H1 (cell line): ENCODE results near the gene DEFB119. TPM values are rescaled to one million over a fixed set of nuclear protein-coding genes. Genes with fewer than 3 reads are reported as not detected.

ENCODE experiments used
- CTCF ChIA-PET: fragments of 300-600 bp; sonication (Branson Sonifier 250); formaldehyde crosslinking; loops from one replicate; lab custom pipeline; 2021; ENCODE audit not compliant: partially characterized antibody; lab: Charles Lee
- POLR2A ChIA-PET: fragments of 300-600 bp; sonication (Branson Sonifier 250); formaldehyde crosslinking; loops from one replicate; lab custom pipeline; 2021; ENCODE audit warnings: inconsistent platforms; ENCODE audit not compliant: partially characterized antibody; lab: Charles Lee
- DNase-seq, 2 experiments: peaks; one replicate each; pipeline versions ENCODE4 v3.0.0 to v3.0.0-alpha.2; 2010 to 2022; ENCODE audit warnings: low spot score in 2 of 2, low read depth in 1 of 2, mixed read lengths in 1 of 2
- FAIRE-seq: peaks from 2 replicates; lab custom pipeline; 2011; peaks lifted over from hg19 to GRCh38; lab: Jason Lieb, UNC
- H2AFZ ChIP-seq: 2 replicates; pipeline ENCODE4 v1.8.1; 2012; ENCODE audit warnings: low read length, inconsistent platforms
- H2AK5ac ChIP-seq: 2 replicates; pipeline ENCODE4 v1.6.1; 2013; ENCODE audit warnings: low read depth, low read length
- H2BK120ac ChIP-seq: replicated peaks from 2 replicates; pipeline ENCODE3; 2013; ENCODE audit warnings: low read depth, low read length, inconsistent platforms
- H2BK12ac ChIP-seq: 2 replicates; pipeline ENCODE4 v1.6.1; 2013; ENCODE audit warnings: low read depth, low read length
- H2BK15ac ChIP-seq: 2 replicates; pipeline ENCODE4 v1.6.1; 2013; ENCODE audit warnings: low read length
- H2BK20ac ChIP-seq: 2 replicates; pipeline ENCODE4 v1.6.1; 2013; ENCODE audit warnings: low read length
- H2BK5ac ChIP-seq: 2 replicates; pipeline ENCODE4 v1.6.1; 2013; ENCODE audit warnings: low read depth, low read length
- H3K14ac ChIP-seq: 2 replicates; pipeline ENCODE4 v1.6.1; 2013; ENCODE audit warnings: inconsistent platforms; ENCODE audit not compliant: insufficient read length
- H3K18ac ChIP-seq: 2 replicates; pipeline ENCODE4 v1.6.1; 2013; ENCODE audit warnings: low read length; ENCODE audit errors: extremely low read depth
- H3K23ac ChIP-seq: 2 replicates; pipeline ENCODE4 v1.6.1; 2013; ENCODE audit warnings: inconsistent platforms; ENCODE audit not compliant: insufficient read length
- H3K23me2 ChIP-seq: 2 replicates; pipeline ENCODE4 v1.6.1; 2013; ENCODE audit warnings: low read depth, low read length
- H3K27ac ChIP-seq: 2 replicates; pipeline ENCODE4 v1.6.1; 2011; ENCODE audit warnings: low read depth, low read length, inconsistent platforms
- H3K27me3 ChIP-seq, 4 experiments: replicated peaks in 1 of 4; 1 replicate in 1 of 4; 2 replicates in 3 of 4; pipeline versions ENCODE4 v1.6.1 to v1.8.1; 2011 to 2013; ENCODE audit warnings: low read length in 3 of 4, mild to moderate bottlenecking in 3 of 4, inconsistent platforms in 2 of 4, mixed read lengths in 2 of 4, moderate library complexity in 1 of 4; ENCODE audit not compliant: control insufficient read depth in 3 of 4, insufficient read depth in 3 of 4; ENCODE audit errors: extremely low read depth in 1 of 4
- H3K36me3 ChIP-seq, 4 experiments: 2 replicates each; pipeline versions ENCODE4 v1.6.1 to v1.8.1; 2011 to 2013; ENCODE audit warnings: mild to moderate bottlenecking in 4 of 4, low read length in 3 of 4, moderate library complexity in 2 of 4, control low read depth in 1 of 4, inconsistent platforms in 1 of 4; ENCODE audit not compliant: insufficient read depth in 4 of 4, control insufficient read depth in 2 of 4
- H3K4ac ChIP-seq: replicated peaks from 2 replicates; pipeline ENCODE3; 2013; ENCODE audit warnings: low read length, low read depth, mixed read lengths, inconsistent platforms; ENCODE audit not compliant: insufficient read length
- H3K4me1 ChIP-seq, 4 experiments: replicated peaks in 1 of 4; 1 replicate in 1 of 4; 2 replicates in 3 of 4; pipeline versions ENCODE4 v1.6.1 to v1.8.1; 2011 to 2013; ENCODE audit warnings: low read length in 3 of 4, inconsistent platforms in 2 of 4, mixed read lengths in 1 of 4; ENCODE audit not compliant: insufficient read depth in 4 of 4, control insufficient read depth in 3 of 4
- H3K4me2 ChIP-seq, 2 experiments: 2 replicates each; pipeline versions ENCODE4 v1.6.1 to v1.8.1; 2011 to 2013; ENCODE audit warnings: low read depth in 2 of 2, low read length in 2 of 2, control low read depth in 1 of 2, inconsistent platforms in 1 of 2, mild to moderate bottlenecking in 1 of 2; ENCODE audit not compliant: insufficient read depth in 1 of 2
- H3K4me3 ChIP-seq, 4 experiments: fragments of 200-600, 300-600 bp in 1 of 4; sonication (generic), shearing (Covaris generic), sonication (Bioruptor Twin) in 1 of 4; 2 replicates each; pipeline versions ENCODE4 v1.5.1 to v1.8.1; 2011 to 2016; ENCODE audit warnings: low read length in 4 of 4, low read depth in 3 of 4, control low read depth in 2 of 4, inconsistent platforms in 2 of 4, mild to moderate bottlenecking in 2 of 4, mixed read lengths in 1 of 4, moderate library complexity in 1 of 4; ENCODE audit not compliant: insufficient read depth in 2 of 4; ENCODE audit errors: extremely low read depth in 1 of 4
- H3K56ac ChIP-seq: replicated peaks from 2 replicates; pipeline ENCODE3; 2013; ENCODE audit warnings: low read depth, mild to moderate bottlenecking, mixed read lengths, low read length, inconsistent platforms; ENCODE audit not compliant: insufficient read length
- H3K79me1 ChIP-seq: 2 replicates; pipeline ENCODE4 v1.6.1; 2013; ENCODE audit warnings: low read depth, low read length, control low read depth
- H3K79me2 ChIP-seq, 2 experiments: 2 replicates each; pipeline versions ENCODE4 v1.6.1 to v1.8.1; 2012 to 2013; ENCODE audit warnings: low read length in 2 of 2, mild to moderate bottlenecking in 2 of 2, inconsistent platforms in 1 of 2; ENCODE audit not compliant: insufficient read depth in 2 of 2, control insufficient read depth in 1 of 2
- H3K9ac ChIP-seq, 4 experiments: replicated peaks in 1 of 4; 1 replicate in 1 of 4; 2 replicates in 3 of 4; pipeline versions ENCODE4 v1.6.1 to v1.8.1; 2011 to 2013; ENCODE audit warnings: low read depth in 3 of 4, low read length in 3 of 4, control low read depth in 2 of 4, mild to moderate bottlenecking in 2 of 4, moderate library complexity in 2 of 4, inconsistent platforms in 1 of 4; ENCODE audit errors: extremely low read depth in 1 of 4
- H3K9me3 ChIP-seq, 2 experiments: 2 replicates each; pipeline versions ENCODE4 v1.6.1 to v1.8.1; 2012 to 2013; ENCODE audit warnings: mild to moderate bottlenecking in 2 of 2, moderate library complexity in 2 of 2, control low read depth in 1 of 2, inconsistent platforms in 1 of 2, low read depth in 1 of 2, low read length in 1 of 2, mixed read lengths in 1 of 2; ENCODE audit not compliant: insufficient read depth in 2 of 2
- H4K20me1 ChIP-seq, 2 experiments: replicated peaks in 1 of 2; 2 replicates each; pipeline versions ENCODE3 to v1.8.1; 2011 to 2013; ENCODE audit warnings: inconsistent platforms in 2 of 2, low read length in 2 of 2, mild to moderate bottlenecking in 1 of 2; ENCODE audit not compliant: insufficient read depth in 2 of 2, control insufficient read depth in 1 of 2
- H4K5ac ChIP-seq: 2 replicates; pipeline ENCODE4 v1.6.1; 2013; ENCODE audit warnings: low read length, low read depth, mixed read lengths, inconsistent platforms; ENCODE audit not compliant: insufficient read length
- H4K8ac ChIP-seq: 2 replicates; pipeline ENCODE4 v1.8.0; 2013; ENCODE audit warnings: mild to moderate bottlenecking, moderate library complexity, low read length, inconsistent platforms; ENCODE audit not compliant: insufficient read depth; ENCODE audit errors: extremely low read depth
- H4K91ac ChIP-seq: replicated peaks from 2 replicates; pipeline ENCODE3; 2013; ENCODE audit warnings: low read length, mixed read lengths, inconsistent platforms; ENCODE audit not compliant: insufficient read length
- ATF3 ChIP-seq: IDR thresholded peaks from 2 replicates; pipeline ENCODE4 v1.6.1; 2011; ENCODE audit warnings: low read depth, mild to moderate bottlenecking, low read length; ENCODE audit not compliant: insufficient read depth
- CBX8 ChIP-seq: fragments of 300-800, 300-1000 bp; sonication (generic); IDR thresholded peaks from 2 replicates; pipeline ENCODE4 v1.7.1; 2016; ENCODE audit warnings: low read depth, low read length, borderline replicate concordance
- CEBPB ChIP-seq: IDR thresholded peaks from 2 replicates; pipeline ENCODE4 v1.6.1; 2012; ENCODE audit warnings: low read depth, low read length
- JUND ChIP-seq: IDR thresholded peaks from 2 replicates; pipeline ENCODE4 v1.6.1; 2011; ENCODE audit warnings: mild to moderate bottlenecking, improper control_type of control experiment, low read length
- NRF1 ChIP-seq: IDR thresholded peaks from 2 replicates; pipeline ENCODE4 v1.6.1; 2011; ENCODE audit warnings: mild to moderate bottlenecking, low read depth, low read length, improper control_type of control experiment
- POLR2A ChIP-seq, 2 experiments: IDR thresholded peaks; 1 replicate in 1 of 2; 2 replicates in 1 of 2; pipeline ENCODE4 v1.6.1; 2011; ENCODE audit warnings: low read depth in 2 of 2, low read length in 2 of 2, mild to moderate bottlenecking in 2 of 2; ENCODE audit errors: control extremely low read depth in 1 of 2
- RBBP5 ChIP-seq: IDR thresholded peaks from 2 replicates; pipeline ENCODE4 v1.7.1; 2012; ENCODE audit warnings: low read depth, mild to moderate bottlenecking, inconsistent platforms, low read length, moderate library complexity, borderline replicate concordance
- SAP30 ChIP-seq: fragments of 300-600 bp; sonication (generic); IDR thresholded peaks from 2 replicates; pipeline ENCODE4 v1.7.1; 2012; ENCODE audit warnings: low read length, moderate library complexity, mild to moderate bottlenecking, inconsistent platforms; ENCODE audit not compliant: insufficient read depth, insufficient replicate concordance
- SIRT6 ChIP-seq: IDR thresholded peaks from one replicate; pipeline ENCODE4 v1.7.1; 2012; ENCODE audit warnings: low read length, inconsistent platforms
- SRF ChIP-seq: IDR thresholded peaks from 2 replicates; pipeline ENCODE4 v1.6.1; 2011; ENCODE audit warnings: mild to moderate bottlenecking, low read depth, low read length, moderate library complexity
- SUZ12 ChIP-seq: fragments of 200-600 bp; sonication (generic); IDR thresholded peaks from 2 replicates; pipeline ENCODE4 v1.6.1; 2012; ENCODE audit warnings: mild to moderate bottlenecking, inconsistent platforms, low read length, moderate library complexity, mixed read lengths
- TAF1 ChIP-seq: IDR thresholded peaks from 2 replicates; pipeline ENCODE4 v1.6.1; 2011; ENCODE audit warnings: mild to moderate bottlenecking, low read depth, low read length
- TAF7 ChIP-seq: optimal IDR thresholded peaks from 2 replicates; pipeline ENCODE3; 2011; ENCODE audit warnings: low read depth, mild to moderate bottlenecking, inconsistent platforms, low read length, moderate library complexity, borderline replicate concordance
- WGBS, 2 experiments: shearing (Covaris generic) in 1 of 2; methylation state at CpG; one replicate each; pipeline versions ENCODE4 v1.1.6 to v1.1.7; 2013 to 2015; ENCODE audit warnings: low lambda C conversion rate in 2 of 2, mixed read lengths in 2 of 2, inconsistent platforms in 1 of 2, low coverage in 1 of 2, missing lambda C conversion rate in 1 of 2; ENCODE audit not compliant: insufficient replicate concordance in 2 of 2, insufficient coverage in 1 of 2, insufficient read length in 1 of 2; ENCODE audit errors: extremely low coverage in 1 of 2, missing lambda C conversion rate in 1 of 2; 5-methylcytosine and 5-hydroxymethylcytosine counted together
- polyA plus RNA-seq, 7 experiments: library from polyadenylated mRNA; depleted of rRNA in 3 of 7; stranded (reverse) in 5 of 7; unstranded in 2 of 7; fragments of >200 nt in 5 of 7; fragments of 200-250 nt in 2 of 7; gene quantifications; 1 replicate in 5 of 7; 2 replicates in 1 of 7; 4 replicates in 1 of 7; pipeline versions ENCODE4 v1.2.1 to v1.2.3, GENCODE V29; 2011 to 2013; ENCODE audit warnings: missing spikeins in 2 of 7, mixed read lengths in 2 of 7
- total RNA-seq: library from RNA; stranded (reverse); fragmentation: NEBNext Ultra II Directional; extraction: Animal tissue kit (Norgen Biotek cat#: 25700); gene quantifications from 2 replicates; pipeline ENCODE4 v1.2.1, GENCODE V29; 2021

DEFB119 gene
- total and polyA plus RNA-seq, 2 of the 8 experiments (the other 6 are each of a cell fraction or from before 2014, with no cell fraction given), result not detected

GRCh38 chr20:31374346-31374745 lies 16.0 kb downstream of the DEFB119 start:
- Histone ChIP-seq H2AFZ (no peak overlapping the region), H3K23ac (no peak overlapping the region), H3K14ac (no peak overlapping the region)
- TF ChIP-seq TAF7, result no peak
- no peak for TF ChIP-seq ATF3
- no peak for TF ChIP-seq CEBPB
- no peak for TF ChIP-seq JUND
- TF ChIP-seq TAF1, result no peak
- TF ChIP-seq CBX8, result no peak
- TF ChIP-seq SAP30, result no peak
- TF ChIP-seq SUZ12, result no peak
- no peak for TF ChIP-seq POLR2A (IDR thresholded peaks at IDR 0.05; ENCODE audit: control extremely low read depth in 1 of 2, low read depth in 2 of 2, low read length in 2 of 2)
- no peak for TF ChIP-seq SIRT6
- TF ChIP-seq NRF1, result no peak
- TF ChIP-seq SRF, result no peak
- no peak for TF ChIP-seq RBBP5
- TF ChIP-seq, all 59 proteins: peak for 0
- no peak overlapping the region for H2BK5ac ChIP-seq
- H3K9me3 ChIP-seq, result peaks cover 69 to 87% of the 10 kb centered on the region in 2 experiments
- no peak overlapping the region for H2BK12ac ChIP-seq
- H4K5ac ChIP-seq, result no peak overlapping the region
- H4K20me1 ChIP-seq, result no peaks in the 10 kb centered on the region
- H3K79me1 ChIP-seq, result no peaks in the 10 kb centered on the region
- no peak overlapping the region for H4K91ac ChIP-seq
- ChIA-PET POLR2A (no interaction called here), CTCF (no interaction called here)
- no peak overlapping the region for H2AK5ac ChIP-seq
- H2BK20ac ChIP-seq, result no peak overlapping the region
- H3K18ac ChIP-seq, result no peak overlapping the region
- no peak overlapping the region for H3K27ac ChIP-seq
- no peak overlapping the region for H4K8ac ChIP-seq
- no peaks in the 10 kb centered on the region for H3K27me3 ChIP-seq
- H3K4me2 ChIP-seq, result no peak overlapping the region
- no peak overlapping the region for H2BK120ac ChIP-seq
- no peaks in the 10 kb centered on the region for H3K79me2 ChIP-seq
- no peaks in the 10 kb centered on the region; a peak in 1 of 8 replicates for H3K36me3 ChIP-seq
- H3K56ac ChIP-seq, result no peak overlapping the region
- 65% methylated on average over 2 of the region's 2 CpGs; no CpG with 5 or more reads in 1 of the 2 experiments for WGBS, 2 experiments
- H3K23me2 ChIP-seq, result no peaks in the 10 kb centered on the region
- H3K4me1 ChIP-seq, result no peaks in the 10 kb centered on the region
- H3K4ac ChIP-seq, result no peak overlapping the region
- no peak overlapping the region for H3K9ac ChIP-seq
- H2BK15ac ChIP-seq, result no peak overlapping the region
- DNase-seq (no peak), FAIRE-seq (peak; percentile 7)
- no peak overlapping the region for H3K4me3 ChIP-seq
